Right ventricle myocardium inferior (tissue), 1 donor: ENCODE results near the gene BCAS1. TPM values are rescaled to one million over a fixed set of nuclear protein-coding genes. Genes with fewer than 3 reads are reported as not detected.

Experiments
- ATAC-seq: fragments of 200-7000 bp; cut with Tn5 transposase; one replicate; pipeline ENCODE4 v1.9.1; 2020; ENCODE audit warnings: mild to moderate bottlenecking, moderate library complexity
- DNase-seq: peaks from one replicate; pipeline ENCODE4 v3.0.0; 2021; ENCODE audit errors: missing footprints
- intact Hi-C: fragments of 100-400 bp; cut with DNase I; formaldehyde crosslinking; loops from one replicate; pipeline ENCODE4 v1.11.0; 2022
- total RNA-seq: library from RNA; stranded (reverse); fragmentation: NEBNext Ultra II Directional; extraction: Animal tissue kit (Norgen Biotek cat#: 25700); gene quantifications from one replicate; pipeline ENCODE4 v1.2.1, GENCODE V29; 2021
- donor health status: DM: no; HTN: yes; CAD: no; lungs with severe emphysema.

BCAS1 gene
- total RNA-seq, 1 donor from 2014 or later, result not detected

GRCh38 chr20:53930651-53931504 is 139.5 kb downstream of the BCAS1 start:
- intact Hi-C loops, result no loop called here
- DNase-seq (no peak), ATAC-seq (no peak)

GRCh38 chr20:53929974-53930650 is 140.3 kb downstream of the BCAS1 start:
- no peak for ATAC-seq
- DNase-seq, result no peak
- intact Hi-C loops, result no loop called here

GRCh38 chr20:53929399-53929798 is 141.0 kb downstream of the BCAS1 start:
- DNase-seq (no peak), ATAC-seq (no peak)
- intact Hi-C loops, result no loop called here

GRCh38 chr20:53927990-53928389 is 142.4 kb downstream of the BCAS1 start:
- intact Hi-C loops, result no loop called here
- ATAC-seq (no peak), DNase-seq (no peak)

GRCh38 chr20:53926428-53927028 is 143.9 kb downstream of the BCAS1 start:
- DNase-seq, result no peak
- peak; percentile 40 for ATAC-seq

GRCh38 chr20:53925651-53926401 is 144.6 kb downstream of the BCAS1 start:
- intact Hi-C loops, result no loop called here
- DNase-seq (no peak), ATAC-seq (no peak)

More at GRCh38 chr20:53926428-53927028, 143.9 kb downstream of the BCAS1 start:
- intact Hi-C loops, result no loop called here

GRCh38 chr20:53923566-53924369 is 146.6 kb downstream of the BCAS1 start:
- ATAC-seq (no peak), DNase-seq (no peak)
- intact Hi-C loops, result no loop called here

GRCh38 chr20:53922901-53923314 is 147.5 kb downstream of the BCAS1 start:
- no peak for DNase-seq
- intact Hi-C loops, result no loop called here
- peak; percentile 68 for ATAC-seq

- intact Hi-C loops, result no loop called here
- ATAC-seq (no peak), DNase-seq (no peak)
Observed at GRCh38 chr20:53921443-53921973, 148.9 kb downstream of the BCAS1 start.

GRCh38 chr20:53920647-53921245 is 149.6 kb downstream of the BCAS1 start:
- no peak for DNase-seq
- intact Hi-C loops, result no loop called here
- ATAC-seq, result no peak

GRCh38 chr20:53919886-53920285 is 150.5 kb downstream of the BCAS1 start:
- intact Hi-C loops, result loop anchor here (5.0 to 10.0 kb wide), 2 partner anchors 53 to 95 kb away; no protein-coding TSS in a partner anchor
- no peak for ATAC-seq
- no peak for DNase-seq

GRCh38 chr20:53918949-53919361 is 151.4 kb downstream of the BCAS1 start:
- intact Hi-C loops, result loop anchor here (5.0 to 10.0 kb wide), 2 partner anchors 52 to 94 kb away; no protein-coding TSS in a partner anchor
- no peak for DNase-seq
- ATAC-seq, result no peak

GRCh38 chr20:53918020-53918311 is 152.4 kb downstream of the BCAS1 start:
- DNase-seq, result no peak
- no peak for ATAC-seq
- intact Hi-C loops, result loop anchor here (5.0 to 10.0 kb wide), 2 partner anchors 51 to 93 kb away; no protein-coding TSS in a partner anchor

- ATAC-seq (peak; percentile 75), DNase-seq (peak; percentile 79)
- intact Hi-C loops, result loop anchor here (1.0 to 10.0 kb wide), 3 partner anchors 50 to 339 kb away; no protein-coding TSS in a partner anchor
Observed at GRCh38 chr20:53917145-53918019, 153.0 kb downstream of the BCAS1 start.

- ATAC-seq (no peak), DNase-seq (no peak)
- intact Hi-C loops, result loop anchor here (1.0 to 10.0 kb wide), 3 partner anchors 23 to 91 kb away; no protein-coding TSS in a partner anchor
Observed at GRCh38 chr20:53916173-53916512, 154.3 kb downstream of the BCAS1 start.

GRCh38 chr20:53915446-53916172 is 154.8 kb downstream of the BCAS1 start:
- intact Hi-C loops, result loop anchor here (1.0 to 10.0 kb wide), 4 partner anchors 24 to 321 kb away; no protein-coding TSS in a partner anchor
- peak; percentile 87 for ATAC-seq
- DNase-seq, result peak; percentile 97
